Pancreas (tissue), 10 donors: ENCODE results near the gene BCL11B. TPM values are rescaled to one million over a fixed set of nuclear protein-coding genes. Genes with fewer than 3 reads are reported as not detected.

Experiments used
- ATAC-seq, 4 donors: fragments of 200-7000 bp; cut with Tn5 transposase; one replicate each; pipeline versions ENCODE4 v1.8.0 to v1.9.1; 2020; ENCODE audit warnings: mild to moderate bottlenecking in 4 of 4, moderate library complexity in 4 of 4
- DNase-seq, 6 donors: peaks; one replicate each; pipeline ENCODE4 v3.0.0-alpha.2; 2020
- FAIRE-seq: peaks from 2 replicates; lab custom pipeline; 2012; peaks lifted over from hg19 to GRCh38; lab: Jason Lieb, UNC
- H3K27ac ChIP-seq, 4 donors: fragments of 200-600 bp; sonication (generic); 1 replicate in 3 of 4; 2 replicates in 1 of 4; pipeline versions ENCODE4 v1.5.0 to v1.8.0; 2020
- H3K27me3 ChIP-seq, 4 donors: fragments of 200-600 bp; one replicate each; pipeline ENCODE4 v1.8.0; 2021
- H3K36me3 ChIP-seq, 3 donors: fragments of 200-600 bp; sonication (generic) in 1 of 3; one replicate each; pipeline versions ENCODE4 v1.5.0 to v1.8.0; 2020 to 2021
- H3K4me1 ChIP-seq, 3 donors: fragments of 200-600 bp; one replicate each; pipeline ENCODE4 v1.8.0; 2021
- H3K4me3 ChIP-seq, 4 donors: fragments of 200-600 bp; sonication (generic) in 2 of 4; one replicate each; pipeline versions ENCODE4 v1.5.0 to v1.8.0; 2020 to 2021
- H3K9me3 ChIP-seq, 4 donors: fragments of 200-600 bp; one replicate each; pipeline ENCODE4 v1.8.0; 2021
- WGBS, 2 donors: extraction: QIAGEN DNeasy Blood & Tissue Kit; methylation state at CpG; one replicate each; pipeline ENCODE4 v1.1.7; 2013; 5-methylcytosine and 5-hydroxymethylcytosine counted together
- intact Hi-C, 3 donors: fragments of 100-400 bp; cut with DNase I; formaldehyde crosslinking; loops; one replicate each; pipeline versions ENCODE4 v1.11.1 to v1.14.2; 2022
- polyA plus RNA-seq, 2 donors: library from polyadenylated mRNA; stranded (reverse); fragments of 200-250 nt; gene quantifications; one replicate each; pipeline ENCODE4 v1.2.3, GENCODE V29; 2013
- total RNA-seq, 6 donors: library from RNA; stranded (reverse); fragmentation: NEBNext Ultra II Directional in 4 of 6; extraction: Animal tissue kit (Norgen Biotek cat#: 25700) in 4 of 6; gene quantifications; one replicate each; pipeline versions ENCODE4 v1.2.1 to v1.2.4, GENCODE V29; 2021 to 2023
- TF ChIP-seq, protein P1 (sequence below), 4 donors: fragments of 200-600 bp; sonication (generic) in 3 of 4; IDR thresholded peaks; one replicate each; pipeline versions ENCODE4 v1.5.0 to v1.8.0; 2021; ENCODE audit warnings: antibody characterized with exemption in 4 of 4
- donor health status: healthy with polysubstance abuse.
- donor health status: DM: no; HTN: no; CAD: no; lungs with moderate emphysema.
- donor health status: DM: no; HTN: no; CAD: no.
- donor health status: control.
- donor health status: control.
- donor health status: Bipolar disorder and iron deficiency.
- donor health status: DM: yes; HTN: yes; CAD: no.
- donor health status: DM: no; HTN: no; CAD: no.
- donor health status: DM: no; HTN: no; CAD: no.
- donor health status: DM: yes; HTN: yes; CAD: no.

BCL11B gene
- total and polyA plus RNA-seq, 8 donors, result 0.04 to 0.47 (median 0.27) TPM

DNA sequence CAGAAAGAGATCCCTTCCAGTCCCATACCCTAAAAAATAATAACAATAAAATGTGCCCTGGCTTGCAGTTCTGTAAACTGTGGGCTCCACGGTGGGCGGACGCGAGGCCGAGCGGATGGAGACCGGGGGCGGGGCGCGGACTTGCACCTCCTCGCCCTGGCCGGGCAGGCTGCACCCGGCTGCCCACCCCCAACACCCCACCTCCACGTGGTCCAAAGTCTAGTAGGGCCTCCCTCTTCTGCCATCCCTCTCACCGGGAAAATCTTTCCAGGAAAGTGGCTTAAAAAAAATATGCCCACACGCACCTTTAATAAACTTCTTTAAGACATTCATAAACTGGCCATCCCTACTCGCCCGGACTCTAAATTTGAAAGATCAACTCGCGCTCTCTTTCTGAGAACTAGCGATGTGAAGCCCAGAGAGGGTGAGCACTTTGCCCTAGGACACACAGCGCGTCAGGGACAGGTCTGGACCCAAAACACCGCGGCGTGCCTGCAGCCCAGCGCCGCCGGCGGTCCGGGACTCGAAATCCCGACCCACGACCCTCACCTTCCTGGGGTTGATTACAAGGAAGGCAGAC is 1.9 kb upstream of the BCL11B start:
- intact Hi-C loops, result no loop called here
- WGBS, 2 donors, result 6% methylated on average over 34 of the region's 34 CpGs
- TF ChIP-seq, protein P1, sequence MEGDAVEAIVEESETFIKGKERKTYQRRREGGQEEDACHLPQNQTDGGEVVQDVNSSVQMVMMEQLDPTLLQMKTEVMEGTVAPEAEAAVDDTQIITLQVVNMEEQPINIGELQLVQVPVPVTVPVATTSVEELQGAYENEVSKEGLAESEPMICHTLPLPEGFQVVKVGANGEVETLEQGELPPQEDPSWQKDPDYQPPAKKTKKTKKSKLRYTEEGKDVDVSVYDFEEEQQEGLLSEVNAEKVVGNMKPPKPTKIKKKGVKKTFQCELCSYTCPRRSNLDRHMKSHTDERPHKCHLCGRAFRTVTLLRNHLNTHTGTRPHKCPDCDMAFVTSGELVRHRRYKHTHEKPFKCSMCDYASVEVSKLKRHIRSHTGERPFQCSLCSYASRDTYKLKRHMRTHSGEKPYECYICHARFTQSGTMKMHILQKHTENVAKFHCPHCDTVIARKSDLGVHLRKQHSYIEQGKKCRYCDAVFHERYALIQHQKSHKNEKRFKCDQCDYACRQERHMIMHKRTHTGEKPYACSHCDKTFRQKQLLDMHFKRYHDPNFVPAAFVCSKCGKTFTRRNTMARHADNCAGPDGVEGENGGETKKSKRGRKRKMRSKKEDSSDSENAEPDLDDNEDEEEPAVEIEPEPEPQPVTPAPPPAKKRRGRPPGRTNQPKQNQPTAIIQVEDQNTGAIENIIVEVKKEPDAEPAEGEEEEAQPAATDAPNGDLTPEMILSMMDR (IDR thresholded peaks at IDR 0.05), result no peak
- ATAC-seq (no peak), DNase-seq (no peak), FAIRE-seq (no peak)
- peak overlapping the region in 3 of 4 donors; percentile 20 to 39 (median 33) for H3K4me3 ChIP-seq
- H3K36me3 ChIP-seq, result no peaks in the 10 kb centered on the region
- no peak overlapping the region for H3K27ac ChIP-seq
- H3K27me3 ChIP-seq, result peaks cover 0 to 21% (median 7%) of the 10 kb centered on the region in 4 donors
- H3K9me3 ChIP-seq, result no peaks in the 10 kb centered on the region
- peaks cover 4 to 12% (median 8%) of the 10 kb centered on the region in 3 donors for H3K4me1 ChIP-seq

DNA sequence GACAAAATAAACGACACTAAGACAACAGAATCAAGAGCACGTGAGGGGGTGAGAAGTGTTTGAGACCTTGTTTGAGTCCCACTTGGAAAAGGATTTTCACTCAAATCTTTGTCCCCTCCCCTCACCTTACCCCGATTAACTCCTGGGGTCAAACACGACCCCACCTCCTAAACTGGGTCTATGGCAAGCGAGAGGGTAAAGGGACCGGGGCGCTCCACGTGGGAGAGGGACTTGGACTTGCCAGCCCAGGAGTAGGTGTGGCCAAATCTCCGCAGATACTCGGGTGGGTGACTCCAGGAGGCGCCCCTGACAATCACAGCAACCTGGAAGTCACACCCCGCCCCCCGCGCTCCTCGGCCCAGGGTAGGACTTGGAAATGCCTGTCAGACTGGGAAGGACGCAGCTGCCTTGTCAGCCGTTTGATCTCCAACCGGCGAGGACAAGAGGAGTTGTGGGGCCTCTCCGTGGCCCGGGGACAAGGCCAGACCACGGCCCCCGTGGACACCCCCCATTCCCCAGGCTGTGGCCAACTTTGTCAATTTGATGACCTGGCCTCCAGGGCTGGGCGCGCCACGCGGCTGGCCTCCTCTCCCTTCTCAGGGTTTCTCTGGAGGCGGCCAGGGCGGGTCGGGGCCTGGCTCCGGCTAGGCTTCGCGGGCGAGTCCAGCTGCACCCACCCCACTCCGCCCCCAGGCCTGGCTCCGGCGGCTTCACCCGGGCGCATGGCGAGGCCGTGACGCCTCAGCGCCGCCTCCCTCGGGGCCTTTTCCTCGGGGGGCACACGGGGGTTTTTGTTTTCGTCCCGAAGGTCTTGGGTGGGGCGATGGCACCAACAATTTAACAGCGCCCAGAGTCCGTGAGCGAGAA is 1.1 kb upstream of the BCL11B start:
- DNase-seq, result no peak
- 5 to 6% methylated on average over 46 to 53 of the region's 53 CpGs for WGBS, 2 donors
- TF ChIP-seq, protein P1 (IDR thresholded peaks at IDR 0.05), result no peak
- intact Hi-C loops, result no loop called here
- H3K27me3 ChIP-seq, result peaks cover 0 to 27% (median 7%) of the 10 kb centered on the region in 4 donors
- H3K9me3 ChIP-seq, result no peaks in the 10 kb centered on the region
- ATAC-seq, result peak in 1 of 4 donors; percentile 11
- no peaks in the 10 kb centered on the region for H3K36me3 ChIP-seq
- no peak for FAIRE-seq
- peak overlapping the region in 1 of 4 donors; percentile 39 for H3K4me3 ChIP-seq
- H3K4me1 ChIP-seq, result peaks cover 4 to 12% (median 8%) of the 10 kb centered on the region in 3 donors
- no peak overlapping the region for H3K27ac ChIP-seq

DNA sequence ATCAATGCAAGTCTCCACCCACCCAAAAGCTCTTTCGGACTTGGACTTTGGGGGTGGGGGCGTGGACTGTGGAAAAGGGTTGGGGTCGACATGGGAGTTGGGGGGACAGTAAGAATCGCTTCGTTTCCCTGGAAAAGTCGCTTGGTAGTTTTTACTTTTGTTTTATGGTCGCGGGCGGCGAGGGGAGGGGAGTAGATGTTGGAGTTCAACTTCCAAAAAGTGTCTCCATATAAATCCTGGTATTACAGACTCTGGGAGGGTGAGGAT is 568 bp upstream of the BCL11B start:
- H3K4me3 ChIP-seq, result peak overlapping the region in 1 of 4 donors; percentile 28
- 5 to 8% methylated on average over 10 of the region's 10 CpGs for WGBS, 2 donors
- H3K9me3 ChIP-seq, result no peaks in the 10 kb centered on the region
- H3K27me3 ChIP-seq, result peaks cover 0 to 27% (median 8%) of the 10 kb centered on the region in 4 donors
- no peak for FAIRE-seq
- H3K27ac ChIP-seq, result no peak overlapping the region
- peaks cover 4 to 12% (median 8%) of the 10 kb centered on the region in 3 donors for H3K4me1 ChIP-seq
- TF ChIP-seq, protein P1 (IDR thresholded peaks at IDR 0.05), result no peak
- no peaks in the 10 kb centered on the region for H3K36me3 ChIP-seq
- ATAC-seq, result no peak
- intact Hi-C loops, result no loop called here
- no peak for DNase-seq

DNA sequence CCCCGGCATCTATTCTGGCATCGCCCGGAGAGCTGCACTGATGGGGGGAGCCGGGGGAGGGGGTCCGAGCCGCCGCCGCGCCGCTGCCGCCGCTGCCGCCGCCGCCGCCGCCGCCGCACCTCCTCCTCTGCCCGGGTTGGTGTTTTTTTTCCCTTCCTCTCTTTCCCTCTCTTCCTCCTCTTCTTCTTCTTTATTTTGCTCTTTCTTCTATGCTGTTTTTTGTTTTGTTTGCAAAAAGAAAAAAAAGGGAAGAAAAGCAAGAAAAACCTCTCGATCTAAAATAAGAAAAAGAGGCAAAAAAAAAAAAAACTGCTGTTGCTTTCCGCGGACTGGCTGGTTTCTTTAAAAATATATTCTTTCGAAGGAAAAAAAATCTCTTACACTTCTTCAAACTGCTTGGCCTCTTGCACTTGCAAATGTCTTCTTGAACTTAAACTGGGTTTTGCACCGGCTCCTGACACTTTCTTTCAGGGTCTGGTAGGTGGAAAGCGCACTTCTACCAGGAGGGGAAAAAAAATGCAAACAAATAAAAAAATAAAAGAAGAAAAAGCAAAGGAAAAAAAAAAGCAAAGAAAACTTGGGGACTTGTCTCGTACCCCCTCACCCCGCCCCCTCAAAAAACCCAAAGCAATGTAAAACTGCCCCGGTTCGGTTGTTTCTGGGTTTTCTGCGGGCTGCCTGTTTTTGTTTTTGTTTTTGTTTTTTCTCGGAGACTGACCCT is 616 bp downstream of the BCL11B start:
- H3K27ac ChIP-seq, result no peak overlapping the region
- FAIRE-seq (no peak), ATAC-seq (no peak)

More for the DNA sequence above, 616 bp downstream of the BCL11B start:
- TF ChIP-seq, protein P1 (IDR thresholded peaks at IDR 0.05), result no peak
- WGBS, 2 donors, result 1 to 2% methylated on average over 17 to 32 of the region's 32 CpGs
- Histone ChIP-seq H3K4me1 (peaks cover 4 to 12% (median 8%) of the 10 kb centered on the region in 3 donors), H3K9me3 (no peaks in the 10 kb centered on the region), H3K36me3 (no peaks in the 10 kb centered on the region), H3K4me3 (peak overlapping the region in 3 of 4 donors; percentile 6 to 35 (median 12)), H3K27me3 (peaks cover 0 to 34% (median 9%) of the 10 kb centered on the region in 4 donors)
- DNase-seq, result no peak
- intact Hi-C loops, result no loop called here
